ENCODE measurements around the gene RASSF7. TPM values are rescaled to one million over a fixed set of nuclear protein-coding genes. Genes with fewer than 3 reads are reported as not detected.

The RASSF7 gene
- total and polyA plus RNA-seq, 11 donors: 1.1 to 15.5 (median 5.7) TPM

- DNase-seq (peak in 1 of 5 donors; percentile 48), ATAC-seq (no peak)
- H3K27me3 ChIP-seq: no peaks in the 10 kb centered on the region
- WGBS, 4 donors: 92 to 94% (median 93%) methylated on average over 19 to 21 of the region's 21 CpGs
- no peak overlapping the region for H3K27ac ChIP-seq
- TF ChIP-seq POLR2A (IDR thresholded peaks at IDR 0.05): no peak
- TF ChIP-seq, protein P1, sequence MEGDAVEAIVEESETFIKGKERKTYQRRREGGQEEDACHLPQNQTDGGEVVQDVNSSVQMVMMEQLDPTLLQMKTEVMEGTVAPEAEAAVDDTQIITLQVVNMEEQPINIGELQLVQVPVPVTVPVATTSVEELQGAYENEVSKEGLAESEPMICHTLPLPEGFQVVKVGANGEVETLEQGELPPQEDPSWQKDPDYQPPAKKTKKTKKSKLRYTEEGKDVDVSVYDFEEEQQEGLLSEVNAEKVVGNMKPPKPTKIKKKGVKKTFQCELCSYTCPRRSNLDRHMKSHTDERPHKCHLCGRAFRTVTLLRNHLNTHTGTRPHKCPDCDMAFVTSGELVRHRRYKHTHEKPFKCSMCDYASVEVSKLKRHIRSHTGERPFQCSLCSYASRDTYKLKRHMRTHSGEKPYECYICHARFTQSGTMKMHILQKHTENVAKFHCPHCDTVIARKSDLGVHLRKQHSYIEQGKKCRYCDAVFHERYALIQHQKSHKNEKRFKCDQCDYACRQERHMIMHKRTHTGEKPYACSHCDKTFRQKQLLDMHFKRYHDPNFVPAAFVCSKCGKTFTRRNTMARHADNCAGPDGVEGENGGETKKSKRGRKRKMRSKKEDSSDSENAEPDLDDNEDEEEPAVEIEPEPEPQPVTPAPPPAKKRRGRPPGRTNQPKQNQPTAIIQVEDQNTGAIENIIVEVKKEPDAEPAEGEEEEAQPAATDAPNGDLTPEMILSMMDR (IDR thresholded peaks at IDR 0.05): no peak
- H3K9me3 ChIP-seq: no peaks in the 10 kb centered on the region
- intact Hi-C loops (cut with DNase I): no loop called here
- H3K4me3 ChIP-seq: no peak overlapping the region
- no peaks in the 10 kb centered on the region for H3K4me1 ChIP-seq
- peaks cover 0 to 99% (median 95%) of the 10 kb centered on the region in 9 donors for H3K36me3 ChIP-seq
Observed at GRCh38 chr11:593347-593746, 32.6 kb downstream of the RASSF7 start.

GRCh38 chr11:595400-595799 lies 34.6 kb downstream of the RASSF7 start:
- WGBS, 4 donors: 89 to 94% (median 92%) methylated on average over 8 to 10 of the region's 10 CpGs
- TF ChIP-seq, protein P1 (IDR thresholded peaks at IDR 0.05): no peak
- TF ChIP-seq POLR2A (IDR thresholded peaks at IDR 0.05): no peak
- intact Hi-C loops (cut with DNase I): no loop called here
- no peaks in the 10 kb centered on the region for H3K27me3 ChIP-seq
- no peak overlapping the region for H3K4me3 ChIP-seq
- H3K36me3 ChIP-seq: peaks cover 0 to 100% (median 97%) of the 10 kb centered on the region in 9 donors
- DNase-seq: no peak
- no peak overlapping the region for H3K27ac ChIP-seq
- no peaks in the 10 kb centered on the region for H3K4me1 ChIP-seq
- ATAC-seq: no peak
- no peaks in the 10 kb centered on the region for H3K9me3 ChIP-seq

- TF ChIP-seq, protein P1 (IDR thresholded peaks at IDR 0.05): no peak
- TF ChIP-seq POLR2A (IDR thresholded peaks at IDR 0.05): no peak
- Histone ChIP-seq H3K36me3 (peaks cover 0 to 100% (median 97%) of the 10 kb centered on the region in 9 donors), H3K27me3 (no peaks in the 10 kb centered on the region), H3K9me3 (no peaks in the 10 kb centered on the region), H3K4me1 (no peaks in the 10 kb centered on the region), H3K27ac (no peak overlapping the region), H3K4me3 (no peak overlapping the region)
- DNase-seq (no peak), ATAC-seq (no peak)
- intact Hi-C loops (cut with DNase I): no loop called here
- 73 to 90% (median 88%) methylated on average over 10 of the region's 10 CpGs for WGBS, 4 donors
Observed at GRCh38 chr11:596374-596773, 35.6 kb downstream of the RASSF7 start.

- WGBS, 4 donors: 89 to 95% (median 90%) methylated on average over 19 to 29 of the region's 29 CpGs
- H3K9me3 ChIP-seq: no peaks in the 10 kb centered on the region
- H3K4me1 ChIP-seq: no peaks in the 10 kb centered on the region
- peaks cover 0 to 100% (median 99%) of the 10 kb centered on the region in 9 donors for H3K36me3 ChIP-seq
- H3K4me3 ChIP-seq: no peak overlapping the region
- H3K27me3 ChIP-seq: no peaks in the 10 kb centered on the region
- DNase-seq (no peak), ATAC-seq (peak in 1 of 4 donors; percentile 5)
- no peak overlapping the region for H3K27ac ChIP-seq
- TF ChIP-seq, protein P1 (IDR thresholded peaks at IDR 0.05): no peak
- TF ChIP-seq POLR2A (IDR thresholded peaks at IDR 0.05): no peak
- intact Hi-C loops (cut with DNase I): no loop called here
Observed at GRCh38 chr11:597166-597725, 36.5 kb downstream of the RASSF7 start.
